GM12892 (cell line): ENCODE data around the gene CCDC85A.

Source experiments
- POLR2A ChIP-seq: IDR thresholded peaks from 2 replicates; pipeline ENCODE4 v1.6.1; 2011; ENCODE audit warnings: low read depth, low read length, control low read depth
- POLR2AphosphoS5 ChIP-seq: IDR thresholded peaks from 2 replicates; pipeline ENCODE4 v1.6.1; 2011; ENCODE audit warnings: low read depth, low read length, control low read depth

DNA sequence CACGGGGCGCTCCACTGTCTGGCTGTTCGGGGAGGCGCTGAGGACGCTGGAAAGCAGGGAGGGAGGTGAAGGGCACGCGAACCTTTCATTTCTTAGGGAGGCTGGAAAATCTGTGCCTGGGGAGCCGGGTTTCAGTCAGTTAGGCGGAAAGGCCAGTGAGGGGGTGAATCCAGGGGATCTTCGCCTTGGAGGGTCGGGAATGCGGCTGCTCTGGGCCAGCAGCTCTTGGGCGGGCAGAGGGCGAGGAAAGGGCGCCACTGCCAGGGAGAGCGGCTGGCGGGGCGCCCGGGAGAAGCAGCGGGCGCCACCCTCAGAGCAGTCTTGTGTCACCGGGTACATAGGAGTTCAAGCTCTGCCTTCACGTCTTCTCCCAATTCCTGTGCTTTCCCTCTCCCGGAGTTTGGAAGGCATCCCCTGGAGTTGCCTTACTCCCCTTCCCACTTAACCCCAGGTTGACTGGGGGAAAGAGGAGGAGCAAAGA lies 1.4 kb downstream of the CCDC85A start:
- TF ChIP-seq POLR2AphosphoS5: no peak
- no peak for TF ChIP-seq POLR2A
